Lower lobe of right lung (tissue), 2 donors: ENCODE results near the gene PTPRN2. TPM values are rescaled to one million over a fixed set of nuclear protein-coding genes. Genes with fewer than 3 reads are reported as not detected.

ENCODE experiments used
- ATAC-seq, 2 donors: fragments of 200-7000 bp; cut with Tn5 transposase; one replicate each; pipeline ENCODE4 v1.9.1; 2020 to 2022; ENCODE audit warnings: mild to moderate bottlenecking in 2 of 2, moderate library complexity in 2 of 2
- DNase-seq: peaks from one replicate; pipeline ENCODE4 v3.0.0-alpha.2; 2020
- H3K27ac ChIP-seq: fragments of 200-600 bp; one replicate; pipeline ENCODE4 v1.8.0; 2022
- H3K27me3 ChIP-seq: fragments of 200-600 bp; one replicate; pipeline ENCODE4 v1.8.0; 2022; ENCODE audit warnings: low read depth
- H3K36me3 ChIP-seq: fragments of 200-600 bp; one replicate; pipeline ENCODE4 v1.8.0; 2022; ENCODE audit warnings: mild to moderate bottlenecking
- H3K4me1 ChIP-seq: fragments of 200-600 bp; one replicate; pipeline ENCODE4 v1.8.0; 2022
- H3K4me3 ChIP-seq: fragments of 200-600 bp; one replicate; pipeline ENCODE4 v1.8.0; 2022; ENCODE audit warnings: mild to moderate bottlenecking
- H3K9me3 ChIP-seq: fragments of 200-600 bp; one replicate; pipeline ENCODE4 v1.8.0; 2022
- CTCF ChIP-seq: fragments of 200-600 bp; IDR thresholded peaks from one replicate; pipeline ENCODE4 v1.8.0; 2022; ENCODE audit warnings: antibody characterized with exemption, mild to moderate bottlenecking
- intact Hi-C: fragments of 100-400 bp; cut with DNase I; formaldehyde crosslinking; loops from one replicate; pipeline ENCODE4 v1.11.0; 2022
- total RNA-seq: library from RNA; stranded (reverse); fragmentation: NEBNext Ultra II Directional; extraction: Animal tissue kit (Norgen Biotek cat#: 25700); gene quantifications from one replicate; pipeline ENCODE4 v1.2.1, GENCODE V29; 2021
- donor health status: DM: no; HTN: yes; CAD: no; lungs with severe emphysema.

PTPRN2 gene
- total RNA-seq, 1 donor from 2014 or later, result 6.8 TPM

- intact Hi-C loops, result no loop called here
- peak; percentile 28 for DNase-seq
- no peak overlapping the region for H3K27ac ChIP-seq
- H3K4me1 ChIP-seq, result no peaks in the 10 kb centered on the region
- ATAC-seq, result no peak
- no peaks in the 10 kb centered on the region for H3K36me3 ChIP-seq
- no peak overlapping the region for H3K4me3 ChIP-seq
- TF ChIP-seq CTCF, result no peak
- no peaks in the 10 kb centered on the region for H3K9me3 ChIP-seq
- H3K27me3 ChIP-seq, result no peaks in the 10 kb centered on the region
Measured at GRCh38 chr7:158392251-158392650, 195.4 kb downstream of the PTPRN2 start.

GRCh38 chr7:158391541-158391940, 196.1 kb downstream of the PTPRN2 start:
- peak; percentile 20 for DNase-seq
- TF ChIP-seq CTCF, result no peak

GRCh38 chr7:158391141-158391540, 196.5 kb downstream of the PTPRN2 start:
- intact Hi-C loops, result no loop called here
- peak; percentile 22 for DNase-seq

More at GRCh38 chr7:158391541-158391940, 196.1 kb downstream of the PTPRN2 start:
- intact Hi-C loops, result no loop called here
- no peak overlapping the region for H3K27ac ChIP-seq
- H3K4me3 ChIP-seq, result no peak overlapping the region
- H3K27me3 ChIP-seq, result peaks cover 6% of the 10 kb centered on the region
- no peak for ATAC-seq
- H3K4me1 ChIP-seq, result no peaks in the 10 kb centered on the region
- H3K36me3 ChIP-seq, result no peaks in the 10 kb centered on the region
- no peaks in the 10 kb centered on the region for H3K9me3 ChIP-seq

GRCh38 chr7:158390460-158390859, 197.2 kb downstream of the PTPRN2 start:
- Histone ChIP-seq H3K4me3 (no peak overlapping the region), H3K27me3 (peaks cover 9% of the 10 kb centered on the region), H3K4me1 (no peaks in the 10 kb centered on the region), H3K9me3 (no peaks in the 10 kb centered on the region), H3K36me3 (no peaks in the 10 kb centered on the region), H3K27ac (no peak overlapping the region)
- ATAC-seq (no peak), DNase-seq (peak; percentile 32)
- no peak for TF ChIP-seq CTCF
- intact Hi-C loops, result no loop called here

More at GRCh38 chr7:158391141-158391540, 196.5 kb downstream of the PTPRN2 start:
- no peaks in the 10 kb centered on the region for H3K9me3 ChIP-seq
- no peak overlapping the region for H3K4me3 ChIP-seq
- no peaks in the 10 kb centered on the region for H3K36me3 ChIP-seq
- TF ChIP-seq CTCF, result no peak
- peaks cover 9% of the 10 kb centered on the region for H3K27me3 ChIP-seq
- H3K4me1 ChIP-seq, result no peaks in the 10 kb centered on the region
- no peak overlapping the region for H3K27ac ChIP-seq
- no peak for ATAC-seq

GRCh38 chr7:158389514-158390425, 197.9 kb downstream of the PTPRN2 start:
- H3K36me3 ChIP-seq, result no peaks in the 10 kb centered on the region
- no peak overlapping the region for H3K4me3 ChIP-seq
- H3K27me3 ChIP-seq, result peaks cover 9% of the 10 kb centered on the region
- no peak for TF ChIP-seq CTCF
- no peaks in the 10 kb centered on the region for H3K4me1 ChIP-seq
- intact Hi-C loops, result no loop called here
- no peak overlapping the region for H3K27ac ChIP-seq
- DNase-seq (peak; percentile 39), ATAC-seq (no peak)
- no peaks in the 10 kb centered on the region for H3K9me3 ChIP-seq
